Suprapubic skin (tissue), 3 donors: ENCODE data around the gene IRF4.

ENCODE experiments used
- EP300 ChIP-seq: sonication (generic); formaldehyde crosslinking; IDR thresholded peaks from one replicate; pipeline ENCODE4 v1.6.1; 2017; ENCODE audit warnings: antibody characterized with exemption
- POLR2A ChIP-seq, 2 donors: fragments of 450-650 bp; IDR thresholded peaks; one replicate each; pipeline ENCODE4 v1.6.1; 2017; ENCODE audit warnings: antibody characterized with exemption in 2 of 2, mild to moderate bottlenecking in 2 of 2, moderate library complexity in 2 of 2
- TF ChIP-seq, protein P1 (sequence below), 2 donors: fragments of 200-600 bp in 1 of 2; fragments of 450-650 bp in 1 of 2; sonication (generic) in 1 of 2; IDR thresholded peaks; one replicate each; pipeline ENCODE4 v1.5.1; 2016 to 2019; ENCODE audit warnings: antibody characterized with exemption in 2 of 2, mild to moderate bottlenecking in 1 of 2, moderate library complexity in 1 of 2

DNA sequence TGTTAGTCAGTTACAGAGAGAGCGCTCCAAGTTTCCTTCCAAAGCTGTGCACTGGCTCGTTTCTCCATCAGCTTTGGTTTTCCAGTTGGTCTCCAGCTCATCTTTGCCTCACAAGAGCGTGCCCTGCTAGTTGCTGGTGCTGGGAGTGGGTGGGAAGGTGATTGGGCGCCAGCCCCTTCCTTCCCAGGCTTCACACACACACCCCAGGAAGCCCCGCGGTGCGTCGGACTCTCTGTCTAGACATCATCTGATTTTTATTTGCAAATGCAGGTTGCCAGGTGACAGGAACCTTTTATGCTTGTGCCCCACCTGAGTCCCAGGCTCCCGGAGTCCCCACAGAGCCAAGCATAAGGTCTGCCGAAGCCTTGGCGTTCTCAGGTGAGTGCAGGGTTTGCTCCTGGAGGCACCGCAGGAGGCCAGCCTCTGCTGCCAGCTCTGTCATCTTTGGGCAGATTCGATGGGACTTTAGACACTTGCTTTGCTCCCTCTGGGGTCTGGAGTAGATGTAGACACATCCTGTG lies 7.1 kb downstream of the IRF4 start:
- TF ChIP-seq EP300 (no peak), POLR2A (IDR thresholded peaks at IDR 0.05) (no peak)
- TF ChIP-seq, protein P1, sequence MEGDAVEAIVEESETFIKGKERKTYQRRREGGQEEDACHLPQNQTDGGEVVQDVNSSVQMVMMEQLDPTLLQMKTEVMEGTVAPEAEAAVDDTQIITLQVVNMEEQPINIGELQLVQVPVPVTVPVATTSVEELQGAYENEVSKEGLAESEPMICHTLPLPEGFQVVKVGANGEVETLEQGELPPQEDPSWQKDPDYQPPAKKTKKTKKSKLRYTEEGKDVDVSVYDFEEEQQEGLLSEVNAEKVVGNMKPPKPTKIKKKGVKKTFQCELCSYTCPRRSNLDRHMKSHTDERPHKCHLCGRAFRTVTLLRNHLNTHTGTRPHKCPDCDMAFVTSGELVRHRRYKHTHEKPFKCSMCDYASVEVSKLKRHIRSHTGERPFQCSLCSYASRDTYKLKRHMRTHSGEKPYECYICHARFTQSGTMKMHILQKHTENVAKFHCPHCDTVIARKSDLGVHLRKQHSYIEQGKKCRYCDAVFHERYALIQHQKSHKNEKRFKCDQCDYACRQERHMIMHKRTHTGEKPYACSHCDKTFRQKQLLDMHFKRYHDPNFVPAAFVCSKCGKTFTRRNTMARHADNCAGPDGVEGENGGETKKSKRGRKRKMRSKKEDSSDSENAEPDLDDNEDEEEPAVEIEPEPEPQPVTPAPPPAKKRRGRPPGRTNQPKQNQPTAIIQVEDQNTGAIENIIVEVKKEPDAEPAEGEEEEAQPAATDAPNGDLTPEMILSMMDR (IDR thresholded peaks at IDR 0.05), result no peak
